H1 (cell line): ENCODE data around the gene PALD1. TPM values are rescaled to one million over a fixed set of nuclear protein-coding genes. Genes with fewer than 3 reads are reported as not detected.

Experiments used
- CTCF ChIA-PET: fragments of 300-600 bp; sonication (Branson Sonifier 250); formaldehyde crosslinking; loops from one replicate; lab custom pipeline; 2021; ENCODE audit not compliant: partially characterized antibody; lab: Charles Lee
- POLR2A ChIA-PET: fragments of 300-600 bp; sonication (Branson Sonifier 250); formaldehyde crosslinking; loops from one replicate; lab custom pipeline; 2021; ENCODE audit warnings: inconsistent platforms; ENCODE audit not compliant: partially characterized antibody; lab: Charles Lee
- DNase-seq, 2 experiments: peaks; one replicate each; pipeline versions ENCODE4 v3.0.0 to v3.0.0-alpha.2; 2010 to 2022; ENCODE audit warnings: low spot score in 2 of 2, low read depth in 1 of 2, mixed read lengths in 1 of 2
- FAIRE-seq: peaks from 2 replicates; lab custom pipeline; 2011; peaks lifted over from hg19 to GRCh38; lab: Jason Lieb, UNC
- H2AFZ ChIP-seq: 2 replicates; pipeline ENCODE4 v1.8.1; 2012; ENCODE audit warnings: low read length, inconsistent platforms
- H2AK5ac ChIP-seq: 2 replicates; pipeline ENCODE4 v1.6.1; 2013; ENCODE audit warnings: low read depth, low read length
- H2BK120ac ChIP-seq: replicated peaks from 2 replicates; pipeline ENCODE3; 2013; ENCODE audit warnings: low read depth, low read length, inconsistent platforms
- H2BK12ac ChIP-seq: 2 replicates; pipeline ENCODE4 v1.6.1; 2013; ENCODE audit warnings: low read depth, low read length
- H2BK15ac ChIP-seq: 2 replicates; pipeline ENCODE4 v1.6.1; 2013; ENCODE audit warnings: low read length
- H2BK20ac ChIP-seq: 2 replicates; pipeline ENCODE4 v1.6.1; 2013; ENCODE audit warnings: low read length
- H2BK5ac ChIP-seq: 2 replicates; pipeline ENCODE4 v1.6.1; 2013; ENCODE audit warnings: low read depth, low read length
- H3K14ac ChIP-seq: 2 replicates; pipeline ENCODE4 v1.6.1; 2013; ENCODE audit warnings: inconsistent platforms; ENCODE audit not compliant: insufficient read length
- H3K18ac ChIP-seq: 2 replicates; pipeline ENCODE4 v1.6.1; 2013; ENCODE audit warnings: low read length; ENCODE audit errors: extremely low read depth
- H3K23ac ChIP-seq: 2 replicates; pipeline ENCODE4 v1.6.1; 2013; ENCODE audit warnings: inconsistent platforms; ENCODE audit not compliant: insufficient read length
- H3K23me2 ChIP-seq: 2 replicates; pipeline ENCODE4 v1.6.1; 2013; ENCODE audit warnings: low read depth, low read length
- H3K27ac ChIP-seq: 2 replicates; pipeline ENCODE4 v1.6.1; 2011; ENCODE audit warnings: low read depth, low read length, inconsistent platforms
- H3K27me3 ChIP-seq, 4 experiments: replicated peaks in 1 of 4; 1 replicate in 1 of 4; 2 replicates in 3 of 4; pipeline versions ENCODE4 v1.6.1 to v1.8.1; 2011 to 2013; ENCODE audit warnings: low read length in 3 of 4, mild to moderate bottlenecking in 3 of 4, inconsistent platforms in 2 of 4, mixed read lengths in 2 of 4, moderate library complexity in 1 of 4; ENCODE audit not compliant: control insufficient read depth in 3 of 4, insufficient read depth in 3 of 4; ENCODE audit errors: extremely low read depth in 1 of 4
- H3K36me3 ChIP-seq, 4 experiments: 2 replicates each; pipeline versions ENCODE4 v1.6.1 to v1.8.1; 2011 to 2013; ENCODE audit warnings: mild to moderate bottlenecking in 4 of 4, low read length in 3 of 4, moderate library complexity in 2 of 4, control low read depth in 1 of 4, inconsistent platforms in 1 of 4; ENCODE audit not compliant: insufficient read depth in 4 of 4, control insufficient read depth in 2 of 4
- H3K4ac ChIP-seq: replicated peaks from 2 replicates; pipeline ENCODE3; 2013; ENCODE audit warnings: low read length, low read depth, mixed read lengths, inconsistent platforms; ENCODE audit not compliant: insufficient read length
- H3K4me1 ChIP-seq, 4 experiments: replicated peaks in 1 of 4; 1 replicate in 1 of 4; 2 replicates in 3 of 4; pipeline versions ENCODE4 v1.6.1 to v1.8.1; 2011 to 2013; ENCODE audit warnings: low read length in 3 of 4, inconsistent platforms in 2 of 4, mixed read lengths in 1 of 4; ENCODE audit not compliant: insufficient read depth in 4 of 4, control insufficient read depth in 3 of 4
- H3K4me2 ChIP-seq, 2 experiments: 2 replicates each; pipeline versions ENCODE4 v1.6.1 to v1.8.1; 2011 to 2013; ENCODE audit warnings: low read depth in 2 of 2, low read length in 2 of 2, control low read depth in 1 of 2, inconsistent platforms in 1 of 2, mild to moderate bottlenecking in 1 of 2; ENCODE audit not compliant: insufficient read depth in 1 of 2
- H3K4me3 ChIP-seq, 4 experiments: fragments of 200-600, 300-600 bp in 1 of 4; sonication (generic), shearing (Covaris generic), sonication (Bioruptor Twin) in 1 of 4; 2 replicates each; pipeline versions ENCODE4 v1.5.1 to v1.8.1; 2011 to 2016; ENCODE audit warnings: low read length in 4 of 4, low read depth in 3 of 4, control low read depth in 2 of 4, inconsistent platforms in 2 of 4, mild to moderate bottlenecking in 2 of 4, mixed read lengths in 1 of 4, moderate library complexity in 1 of 4; ENCODE audit not compliant: insufficient read depth in 2 of 4; ENCODE audit errors: extremely low read depth in 1 of 4
- H3K56ac ChIP-seq: replicated peaks from 2 replicates; pipeline ENCODE3; 2013; ENCODE audit warnings: low read depth, mild to moderate bottlenecking, mixed read lengths, low read length, inconsistent platforms; ENCODE audit not compliant: insufficient read length
- H3K79me1 ChIP-seq: 2 replicates; pipeline ENCODE4 v1.6.1; 2013; ENCODE audit warnings: low read depth, low read length, control low read depth
- H3K79me2 ChIP-seq, 2 experiments: 2 replicates each; pipeline versions ENCODE4 v1.6.1 to v1.8.1; 2012 to 2013; ENCODE audit warnings: low read length in 2 of 2, mild to moderate bottlenecking in 2 of 2, inconsistent platforms in 1 of 2; ENCODE audit not compliant: insufficient read depth in 2 of 2, control insufficient read depth in 1 of 2
- H3K9ac ChIP-seq, 4 experiments: replicated peaks in 1 of 4; 1 replicate in 1 of 4; 2 replicates in 3 of 4; pipeline versions ENCODE4 v1.6.1 to v1.8.1; 2011 to 2013; ENCODE audit warnings: low read depth in 3 of 4, low read length in 3 of 4, control low read depth in 2 of 4, mild to moderate bottlenecking in 2 of 4, moderate library complexity in 2 of 4, inconsistent platforms in 1 of 4; ENCODE audit errors: extremely low read depth in 1 of 4
- H3K9me3 ChIP-seq, 2 experiments: 2 replicates each; pipeline versions ENCODE4 v1.6.1 to v1.8.1; 2012 to 2013; ENCODE audit warnings: mild to moderate bottlenecking in 2 of 2, moderate library complexity in 2 of 2, control low read depth in 1 of 2, inconsistent platforms in 1 of 2, low read depth in 1 of 2, low read length in 1 of 2, mixed read lengths in 1 of 2; ENCODE audit not compliant: insufficient read depth in 2 of 2
- H4K20me1 ChIP-seq, 2 experiments: replicated peaks in 1 of 2; 2 replicates each; pipeline versions ENCODE3 to v1.8.1; 2011 to 2013; ENCODE audit warnings: inconsistent platforms in 2 of 2, low read length in 2 of 2, mild to moderate bottlenecking in 1 of 2; ENCODE audit not compliant: insufficient read depth in 2 of 2, control insufficient read depth in 1 of 2
- H4K5ac ChIP-seq: 2 replicates; pipeline ENCODE4 v1.6.1; 2013; ENCODE audit warnings: low read length, low read depth, mixed read lengths, inconsistent platforms; ENCODE audit not compliant: insufficient read length
- H4K8ac ChIP-seq: 2 replicates; pipeline ENCODE4 v1.8.0; 2013; ENCODE audit warnings: mild to moderate bottlenecking, moderate library complexity, low read length, inconsistent platforms; ENCODE audit not compliant: insufficient read depth; ENCODE audit errors: extremely low read depth
- H4K91ac ChIP-seq: replicated peaks from 2 replicates; pipeline ENCODE3; 2013; ENCODE audit warnings: low read length, mixed read lengths, inconsistent platforms; ENCODE audit not compliant: insufficient read length
- ASH2L ChIP-seq: fragments of 200-600, 300-600 bp; sonication (generic); IDR thresholded peaks from one replicate; pipeline ENCODE4 v1.7.1; 2017; ENCODE audit warnings: low read length
- GABPA ChIP-seq: IDR thresholded peaks from 2 replicates; pipeline ENCODE4 v1.6.1; 2011; ENCODE audit warnings: mild to moderate bottlenecking, low read length, moderate library complexity, borderline replicate concordance; ENCODE audit not compliant: insufficient read depth
- NANOG ChIP-seq: IDR thresholded peaks from 2 replicates; pipeline ENCODE4 v1.6.1; 2011; ENCODE audit warnings: low read length, low read depth, mild to moderate bottlenecking, inconsistent platforms; ENCODE audit not compliant: insufficient read depth, poor library complexity, severe bottlenecking
- PHF8 ChIP-seq: fragments of 200-600 bp; sonication (generic); conservative IDR thresholded peaks from 2 replicates; pipeline ENCODE4 v1.7.1; 2012; ENCODE audit warnings: low read depth, mild to moderate bottlenecking, inconsistent platforms, low read length, moderate library complexity
- POLR2AphosphoS5 ChIP-seq: IDR thresholded peaks from 2 replicates; pipeline ENCODE4 v1.6.1; 2011; ENCODE audit warnings: low read depth, low read length
- POU5F1 ChIP-seq: IDR thresholded peaks from 2 replicates; pipeline ENCODE4 v1.6.1; 2011; ENCODE audit warnings: low read depth, mild to moderate bottlenecking, low read length, moderate library complexity
- RAD21 ChIP-seq, 2 experiments: IDR thresholded peaks in 1 of 2; conservative IDR thresholded peaks in 1 of 2; 2 replicates each; pipeline ENCODE4 v1.6.1; 2011; ENCODE audit warnings: low read depth in 2 of 2, low read length in 2 of 2, improper control_type of control experiment in 1 of 2, inconsistent platforms in 1 of 2, mild to moderate bottlenecking in 1 of 2, moderate library complexity in 1 of 2
- SIX5 ChIP-seq: IDR thresholded peaks from 2 replicates; pipeline ENCODE4 v1.6.1; 2011; ENCODE audit warnings: mild to moderate bottlenecking, low read depth, low read length
- SUZ12 ChIP-seq: fragments of 200-600 bp; sonication (generic); IDR thresholded peaks from 2 replicates; pipeline ENCODE4 v1.6.1; 2012; ENCODE audit warnings: mild to moderate bottlenecking, inconsistent platforms, low read length, moderate library complexity, mixed read lengths
- TAF7 ChIP-seq: optimal IDR thresholded peaks from 2 replicates; pipeline ENCODE3; 2011; ENCODE audit warnings: low read depth, mild to moderate bottlenecking, inconsistent platforms, low read length, moderate library complexity, borderline replicate concordance
- TEAD4 ChIP-seq: IDR thresholded peaks from 2 replicates; pipeline ENCODE4 v1.6.1; 2012; ENCODE audit warnings: low read depth, low read length, inconsistent platforms, mixed read lengths
- WGBS, 2 experiments: shearing (Covaris generic) in 1 of 2; methylation state at CpG; one replicate each; pipeline versions ENCODE4 v1.1.6 to v1.1.7; 2013 to 2015; ENCODE audit warnings: low lambda C conversion rate in 2 of 2, mixed read lengths in 2 of 2, inconsistent platforms in 1 of 2, low coverage in 1 of 2, missing lambda C conversion rate in 1 of 2; ENCODE audit not compliant: insufficient replicate concordance in 2 of 2, insufficient coverage in 1 of 2, insufficient read length in 1 of 2; ENCODE audit errors: extremely low coverage in 1 of 2, missing lambda C conversion rate in 1 of 2; 5-methylcytosine and 5-hydroxymethylcytosine counted together
- polyA plus RNA-seq, 7 experiments: library from polyadenylated mRNA; depleted of rRNA in 3 of 7; stranded (reverse) in 5 of 7; unstranded in 2 of 7; fragments of >200 nt in 5 of 7; fragments of 200-250 nt in 2 of 7; gene quantifications; 1 replicate in 5 of 7; 2 replicates in 1 of 7; 4 replicates in 1 of 7; pipeline versions ENCODE4 v1.2.1 to v1.2.3, GENCODE V29; 2011 to 2013; ENCODE audit warnings: missing spikeins in 2 of 7, mixed read lengths in 2 of 7
- total RNA-seq: library from RNA; stranded (reverse); fragmentation: NEBNext Ultra II Directional; extraction: Animal tissue kit (Norgen Biotek cat#: 25700); gene quantifications from 2 replicates; pipeline ENCODE4 v1.2.1, GENCODE V29; 2021

The PALD1 gene
- total and polyA plus RNA-seq, 2 of the 8 experiments (the other 6 are each of a cell fraction or from before 2014, with no cell fraction given) = 13.3 to 32.8 TPM

GRCh38 chr10:70546584-70546983 is 68.0 kb downstream of the PALD1 start:
- H2AFZ ChIP-seq = no peak overlapping the region
- TF ChIP-seq GABPA = no peak
- no peak for TF ChIP-seq POLR2AphosphoS5
- TF ChIP-seq RAD21 (IDR thresholded peaks at IDR 0.05 in 1 of 2, conservative IDR thresholded peaks at IDR 0.05 in 1 of 2; ENCODE audit: low read depth in 2 of 2, low read length in 2 of 2) = no peak
- TF ChIP-seq TEAD4 = no peak
- no peak for TF ChIP-seq SUZ12
- TF ChIP-seq POU5F1 = no peak
- TF ChIP-seq TAF7 = no peak
- TF ChIP-seq PHF8 = no peak
- TF ChIP-seq ASH2L = no peak
- TF ChIP-seq NANOG = no peak
- TF ChIP-seq SIX5 = no peak
- H3K18ac ChIP-seq = no peak overlapping the region
- H3K4ac ChIP-seq = no peak overlapping the region
- H3K79me2 ChIP-seq = no peaks in the 10 kb centered on the region
- H4K5ac ChIP-seq = no peak overlapping the region
- H2AK5ac ChIP-seq = no peak overlapping the region
- H4K91ac ChIP-seq = no peak overlapping the region
- H2BK15ac ChIP-seq = no peak overlapping the region
- no peak overlapping the region for H2BK12ac ChIP-seq
- H3K56ac ChIP-seq = no peak overlapping the region
- ChIA-PET POLR2A (no interaction called here), CTCF (interaction anchor here (0.8 to 26.8 kb wide), 3 partner anchors 10 to 332 kb away, joined by 3 to 908 read pairs (median 4); partner anchors contain the start of gene PALD1)
- no peak for DNase-seq
- H3K36me3 ChIP-seq = no peaks in the 10 kb centered on the region; a peak in 2 of 8 replicates
- H2BK120ac ChIP-seq = no peak overlapping the region
- no peak overlapping the region for H3K9ac ChIP-seq
- no peak overlapping the region for H4K8ac ChIP-seq
- H2BK20ac ChIP-seq = no peak overlapping the region
- H3K4me1 ChIP-seq = no peaks in the 10 kb centered on the region; a peak in 1 of 7 replicates
- no peak overlapping the region for H3K23ac ChIP-seq
- no peak overlapping the region for H3K14ac ChIP-seq
- H4K20me1 ChIP-seq = no peaks in the 10 kb centered on the region
- WGBS, 2 experiments = 87% methylated on average over 3 of the region's 3 CpGs; no CpG with 5 or more reads in 1 of the 2 experiments
- no peak overlapping the region for H3K4me2 ChIP-seq
- H2BK5ac ChIP-seq = no peak overlapping the region
- H3K27ac ChIP-seq = no peak overlapping the region
- no peak for FAIRE-seq
- no peaks in the 10 kb centered on the region for H3K27me3 ChIP-seq
- no peaks in the 10 kb centered on the region; the same call in 1 of the 2 replicates for H3K79me1 ChIP-seq
- no peaks in the 10 kb centered on the region for H3K23me2 ChIP-seq
- H3K9me3 ChIP-seq = no peaks in the 10 kb centered on the region
- no peak overlapping the region for H3K4me3 ChIP-seq
